HG02763 (cell line): Measurements from ENCODE around the gene ATG5.

Source experiments
- ATAC-seq: cut with Tn5 transposase; IDR thresholded peaks from one replicate; pipeline ENCODE4 v1.9.1; 2021; ENCODE audit warnings: mild to moderate bottlenecking, moderate library complexity; ENCODE audit not compliant: unreplicated experiment

Gene ATG5

GRCh38 chr6:106134906-106135634, 190.5 kb downstream of the ATG5 start:
- no peak for ATAC-seq
